ENCODE measurements around the gene D2HGDH. TPM values are rescaled to one million over a fixed set of nuclear protein-coding genes. Genes with fewer than 3 reads are reported as not detected.

Gene D2HGDH
- total and polyA plus RNA-seq, 2 of the 13 experiments (the other 11 are each of a cell fraction or from before 2014, with no cell fraction given) = 19.2 to 20.3 TPM

GRCh38 chr2:241773511-241774418 is 39.3 kb downstream of the D2HGDH start (continued):
- TF ChIP-seq PAXIP1 (CRISPR knock-in tag; conservative IDR thresholded peaks at IDR 0.05) (peak; percentile 55; the same call in 1 of the 2 replicates), DMAP1 (CRISPR knock-in tag; IDR thresholded peaks at IDR 0.05) (peak; percentile 72), PHB2 (IDR thresholded peaks at IDR 0.05; ENCODE audit: partially characterized antibody) (no peak), ZNF350 (CRISPR knock-in tag; IDR thresholded peaks at IDR 0.05; ENCODE audit: borderline replicate concordance, low read depth) (no peak), ZFX (CRISPR knock-in tag; IDR thresholded peaks at IDR 0.05; ENCODE audit: low read depth) (peak; percentile 85), ZMAT3 (CRISPR knock-in tag; conservative IDR thresholded peaks at IDR 0.05) (peak; percentile 78), ZNF703 (CRISPR knock-in tag; IDR thresholded peaks at IDR 0.05; ENCODE audit: borderline replicate concordance) (peak; percentile 16; the same call in 1 of the 2 replicates), ZSCAN12 (CRISPR knock-in tag; IDR thresholded peaks at IDR 0.05) (0 out of 2 replicates have a peak, but pooled peaks have one; percentile 11), PHF8 (CRISPR knock-in tag; IDR thresholded peaks at IDR 0.05) (peak; percentile 51; the same call in 1 of the 2 replicates), PBX3 (CRISPR knock-in tag; IDR thresholded peaks at IDR 0.05; ENCODE audit: borderline replicate concordance) (no peak), ZNF253 (CRISPR knock-in tag; IDR thresholded peaks at IDR 0.05; ENCODE audit: borderline replicate concordance) (peak; percentile 64; the same call in 1 of the 2 replicates), RCOR2 (CRISPR knock-in tag; IDR thresholded peaks at IDR 0.05) (0 out of 2 replicates have a peak, but pooled peaks have one; percentile 51), GZF1 (CRISPR knock-in tag; IDR thresholded peaks at IDR 0.05) (no peak), FOSL1 (CRISPR knock-in tag; IDR thresholded peaks at IDR 0.05; ENCODE audit: borderline replicate concordance) (no peak), SATB2 (CRISPR knock-in tag; IDR thresholded peaks at IDR 0.05) (no peak), RARA (CRISPR knock-in tag; IDR thresholded peaks at IDR 0.05) (peak; percentile 43; the same call in 1 of the 2 replicates), ZNF17 (CRISPR knock-in tag; IDR thresholded peaks at IDR 0.05) (no peak), NRL (CRISPR knock-in tag; IDR thresholded peaks at IDR 0.05; ENCODE audit: borderline replicate concordance) (0 out of 2 replicates have a peak, but pooled peaks have one; percentile 4), FOXA1 (IDR thresholded peaks at IDR 0.05) (no peak), FOXA1 (CRISPR knock-in tag; IDR thresholded peaks at IDR 0.05) (peak; percentile 93), GATAD1 (CRISPR knock-in tag; IDR thresholded peaks at IDR 0.05) (peak; percentile 71)
- TF ChIP-seq, protein P1, sequence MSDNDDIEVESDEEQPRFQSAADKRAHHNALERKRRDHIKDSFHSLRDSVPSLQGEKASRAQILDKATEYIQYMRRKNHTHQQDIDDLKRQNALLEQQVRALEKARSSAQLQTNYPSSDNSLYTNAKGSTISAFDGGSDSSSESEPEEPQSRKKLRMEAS (IDR thresholded peaks at IDR 0.05) = peak; percentile 45

Data from HepG2 (cell line).